K562 (cell line): ENCODE results near the gene SMIM29. TPM values are rescaled to one million over a fixed set of nuclear protein-coding genes. Genes with fewer than 3 reads are reported as not detected.

Experiments used
- CBX5 ChIP-seq: IDR thresholded peaks from 2 replicates; pipeline ENCODE4 v1.6.1; 2014; ENCODE audit warnings: low read depth, borderline replicate concordance
- GABPA ChIP-seq: fragments of 200-800 bp; sonication (Bioruptor generic); conservative IDR thresholded peaks from 2 replicates; pipeline ENCODE4 v1.6.1; 2016; ENCODE audit warnings: low read depth, missing genetic modification characterization, missing compliant biosample characterization
- KDM2B ChIP-seq: fragments of 250-450 bp; sonication (Bioruptor Pico); IDR thresholded peaks from 2 replicates; pipeline ENCODE4 v1.8.0; 2021; ENCODE audit warnings: mild to moderate bottlenecking, moderate library complexity
- MYC ChIP-seq, 2 experiments: fragments of 250-450 bp in 1 of 2; sonication (Bioruptor Pico) in 1 of 2; IDR thresholded peaks; 2 replicates each; pipeline versions ENCODE4 v1.5.1 to v1.6.1; 2012 to 2021; ENCODE audit warnings: low read depth in 2 of 2, borderline replicate concordance in 1 of 2, improper control_type of control experiment in 1 of 2, low read length in 1 of 2, mild to moderate bottlenecking in 1 of 2, moderate library complexity in 1 of 2
- SAFB2 ChIP-seq: fragments of 200-400 bp; formaldehyde crosslinking; IDR thresholded peaks from 2 replicates; pipeline ENCODE4 v1.6.1; 2018; ENCODE audit warnings: borderline replicate concordance, low read length, low read depth, moderate library complexity; ENCODE audit not compliant: severe bottlenecking
- STAT6 ChIP-seq: sonication (generic); formaldehyde crosslinking; IDR thresholded peaks from 2 replicates; pipeline ENCODE4 v1.8.1; 2023; ENCODE audit warnings: mild to moderate bottlenecking, missing genetic modification reagents
- ZBTB9 ChIP-seq: fragments of 450-650 bp; formaldehyde crosslinking; IDR thresholded peaks from 2 replicates; pipeline ENCODE4 v1.4.0; 2020; ENCODE audit warnings: mild to moderate bottlenecking, moderate library complexity
- ZNF75A ChIP-seq: fragments of 450-650 bp; formaldehyde crosslinking; IDR thresholded peaks from 2 replicates; pipeline ENCODE4 v1.4.0; 2020; ENCODE audit warnings: mild to moderate bottlenecking
- polyA plus RNA-seq, 8 experiments: library from polyadenylated mRNA; depleted of rRNA in 4 of 8; stranded (reverse) in 5 of 8; unstranded in 3 of 8; fragments of >200 nt; fragmentation: Nextera tagmentation in 2 of 8; fragmentation: Illumina TruSeq in 1 of 8; extraction: Ambion mirVana in 2 of 8; extraction: Trizol in 1 of 8; gene quantifications; 2 replicates each; pipeline versions ENCODE4 v1.2.1 to v1.2.3, GENCODE V29; 2011 to 2014; ENCODE audit warnings: inconsistent platforms in 1 of 8, missing spikeins in 1 of 8
- total RNA-seq, 7 experiments: library from RNA; depleted of rRNA in 6 of 7; stranded (reverse); fragments of >200 nt in 6 of 7; fragmentation: Illumina TruSeq in 2 of 7; extraction: Trizol in 2 of 7; gene quantifications; 2 replicates each; pipeline versions ENCODE4 v1.2.1 to v1.2.3, GENCODE V29; 2011 to 2021; ENCODE audit warnings: low replicate concordance in 1 of 7
- TF ChIP-seq, protein P1 (sequence below): fragments of 450-650 bp; IDR thresholded peaks from 2 replicates; pipeline ENCODE4 v1.6.1; 2016; ENCODE audit warnings: mild to moderate bottlenecking, moderate library complexity

Gene SMIM29
- total and polyA plus RNA-seq, 9 of the 15 experiments (the other 6 are each of a cell fraction or from before 2014, with no cell fraction given) = 6.5 to 36.7 (median 20.9) TPM

DNA sequence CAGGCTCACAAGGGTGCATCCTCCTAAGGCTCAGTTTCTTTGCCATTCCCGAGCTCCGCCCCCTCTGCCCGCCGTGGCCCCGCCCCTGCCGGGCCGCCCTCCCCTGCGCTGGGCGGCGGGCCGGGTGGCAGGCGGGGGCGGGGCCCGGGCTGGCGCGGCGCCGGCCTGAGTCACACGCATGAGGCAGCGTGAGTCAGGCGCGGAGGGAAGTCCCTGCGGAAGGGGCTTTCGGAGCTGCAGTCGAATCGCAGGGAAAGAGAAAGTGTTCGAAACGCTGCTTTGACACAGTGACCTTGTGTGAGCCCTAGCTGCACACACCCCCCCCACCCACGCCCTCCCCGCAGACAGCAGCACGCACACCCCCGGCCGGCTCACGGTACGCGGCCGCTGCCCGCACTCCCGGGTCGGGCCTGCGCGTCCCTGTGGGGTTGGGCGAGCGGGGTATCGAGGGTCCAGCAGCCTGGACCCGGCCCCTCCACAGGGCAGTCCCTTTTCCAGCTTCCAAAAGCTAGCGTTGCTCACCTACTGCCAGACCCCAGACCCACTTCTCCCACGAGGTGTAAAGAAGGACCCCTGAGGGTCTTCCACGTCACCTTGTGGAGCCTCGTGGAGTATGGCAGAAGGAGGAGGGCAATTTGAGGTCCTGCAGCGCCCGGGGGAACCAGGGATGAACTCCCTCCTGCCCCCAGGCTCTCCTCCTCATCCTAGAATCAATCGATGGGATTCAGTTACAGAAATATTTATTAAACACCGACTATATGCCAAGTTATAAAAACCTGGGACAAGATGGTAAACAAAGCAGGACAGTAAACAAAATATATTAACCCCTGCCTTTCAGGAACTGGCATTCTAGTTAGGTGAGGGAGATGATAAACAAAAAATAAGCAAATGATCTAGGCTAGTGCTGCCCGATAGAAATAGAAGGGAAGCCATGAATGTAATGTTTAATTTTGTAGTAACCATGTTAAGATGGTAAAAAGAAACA is 24.6 kb downstream of the SMIM29 start (continued):
- no peak; the same call in 1 of the 2 replicates for TF ChIP-seq ZBTB9 (CRISPR knock-in tag)
- TF ChIP-seq, protein P1, sequence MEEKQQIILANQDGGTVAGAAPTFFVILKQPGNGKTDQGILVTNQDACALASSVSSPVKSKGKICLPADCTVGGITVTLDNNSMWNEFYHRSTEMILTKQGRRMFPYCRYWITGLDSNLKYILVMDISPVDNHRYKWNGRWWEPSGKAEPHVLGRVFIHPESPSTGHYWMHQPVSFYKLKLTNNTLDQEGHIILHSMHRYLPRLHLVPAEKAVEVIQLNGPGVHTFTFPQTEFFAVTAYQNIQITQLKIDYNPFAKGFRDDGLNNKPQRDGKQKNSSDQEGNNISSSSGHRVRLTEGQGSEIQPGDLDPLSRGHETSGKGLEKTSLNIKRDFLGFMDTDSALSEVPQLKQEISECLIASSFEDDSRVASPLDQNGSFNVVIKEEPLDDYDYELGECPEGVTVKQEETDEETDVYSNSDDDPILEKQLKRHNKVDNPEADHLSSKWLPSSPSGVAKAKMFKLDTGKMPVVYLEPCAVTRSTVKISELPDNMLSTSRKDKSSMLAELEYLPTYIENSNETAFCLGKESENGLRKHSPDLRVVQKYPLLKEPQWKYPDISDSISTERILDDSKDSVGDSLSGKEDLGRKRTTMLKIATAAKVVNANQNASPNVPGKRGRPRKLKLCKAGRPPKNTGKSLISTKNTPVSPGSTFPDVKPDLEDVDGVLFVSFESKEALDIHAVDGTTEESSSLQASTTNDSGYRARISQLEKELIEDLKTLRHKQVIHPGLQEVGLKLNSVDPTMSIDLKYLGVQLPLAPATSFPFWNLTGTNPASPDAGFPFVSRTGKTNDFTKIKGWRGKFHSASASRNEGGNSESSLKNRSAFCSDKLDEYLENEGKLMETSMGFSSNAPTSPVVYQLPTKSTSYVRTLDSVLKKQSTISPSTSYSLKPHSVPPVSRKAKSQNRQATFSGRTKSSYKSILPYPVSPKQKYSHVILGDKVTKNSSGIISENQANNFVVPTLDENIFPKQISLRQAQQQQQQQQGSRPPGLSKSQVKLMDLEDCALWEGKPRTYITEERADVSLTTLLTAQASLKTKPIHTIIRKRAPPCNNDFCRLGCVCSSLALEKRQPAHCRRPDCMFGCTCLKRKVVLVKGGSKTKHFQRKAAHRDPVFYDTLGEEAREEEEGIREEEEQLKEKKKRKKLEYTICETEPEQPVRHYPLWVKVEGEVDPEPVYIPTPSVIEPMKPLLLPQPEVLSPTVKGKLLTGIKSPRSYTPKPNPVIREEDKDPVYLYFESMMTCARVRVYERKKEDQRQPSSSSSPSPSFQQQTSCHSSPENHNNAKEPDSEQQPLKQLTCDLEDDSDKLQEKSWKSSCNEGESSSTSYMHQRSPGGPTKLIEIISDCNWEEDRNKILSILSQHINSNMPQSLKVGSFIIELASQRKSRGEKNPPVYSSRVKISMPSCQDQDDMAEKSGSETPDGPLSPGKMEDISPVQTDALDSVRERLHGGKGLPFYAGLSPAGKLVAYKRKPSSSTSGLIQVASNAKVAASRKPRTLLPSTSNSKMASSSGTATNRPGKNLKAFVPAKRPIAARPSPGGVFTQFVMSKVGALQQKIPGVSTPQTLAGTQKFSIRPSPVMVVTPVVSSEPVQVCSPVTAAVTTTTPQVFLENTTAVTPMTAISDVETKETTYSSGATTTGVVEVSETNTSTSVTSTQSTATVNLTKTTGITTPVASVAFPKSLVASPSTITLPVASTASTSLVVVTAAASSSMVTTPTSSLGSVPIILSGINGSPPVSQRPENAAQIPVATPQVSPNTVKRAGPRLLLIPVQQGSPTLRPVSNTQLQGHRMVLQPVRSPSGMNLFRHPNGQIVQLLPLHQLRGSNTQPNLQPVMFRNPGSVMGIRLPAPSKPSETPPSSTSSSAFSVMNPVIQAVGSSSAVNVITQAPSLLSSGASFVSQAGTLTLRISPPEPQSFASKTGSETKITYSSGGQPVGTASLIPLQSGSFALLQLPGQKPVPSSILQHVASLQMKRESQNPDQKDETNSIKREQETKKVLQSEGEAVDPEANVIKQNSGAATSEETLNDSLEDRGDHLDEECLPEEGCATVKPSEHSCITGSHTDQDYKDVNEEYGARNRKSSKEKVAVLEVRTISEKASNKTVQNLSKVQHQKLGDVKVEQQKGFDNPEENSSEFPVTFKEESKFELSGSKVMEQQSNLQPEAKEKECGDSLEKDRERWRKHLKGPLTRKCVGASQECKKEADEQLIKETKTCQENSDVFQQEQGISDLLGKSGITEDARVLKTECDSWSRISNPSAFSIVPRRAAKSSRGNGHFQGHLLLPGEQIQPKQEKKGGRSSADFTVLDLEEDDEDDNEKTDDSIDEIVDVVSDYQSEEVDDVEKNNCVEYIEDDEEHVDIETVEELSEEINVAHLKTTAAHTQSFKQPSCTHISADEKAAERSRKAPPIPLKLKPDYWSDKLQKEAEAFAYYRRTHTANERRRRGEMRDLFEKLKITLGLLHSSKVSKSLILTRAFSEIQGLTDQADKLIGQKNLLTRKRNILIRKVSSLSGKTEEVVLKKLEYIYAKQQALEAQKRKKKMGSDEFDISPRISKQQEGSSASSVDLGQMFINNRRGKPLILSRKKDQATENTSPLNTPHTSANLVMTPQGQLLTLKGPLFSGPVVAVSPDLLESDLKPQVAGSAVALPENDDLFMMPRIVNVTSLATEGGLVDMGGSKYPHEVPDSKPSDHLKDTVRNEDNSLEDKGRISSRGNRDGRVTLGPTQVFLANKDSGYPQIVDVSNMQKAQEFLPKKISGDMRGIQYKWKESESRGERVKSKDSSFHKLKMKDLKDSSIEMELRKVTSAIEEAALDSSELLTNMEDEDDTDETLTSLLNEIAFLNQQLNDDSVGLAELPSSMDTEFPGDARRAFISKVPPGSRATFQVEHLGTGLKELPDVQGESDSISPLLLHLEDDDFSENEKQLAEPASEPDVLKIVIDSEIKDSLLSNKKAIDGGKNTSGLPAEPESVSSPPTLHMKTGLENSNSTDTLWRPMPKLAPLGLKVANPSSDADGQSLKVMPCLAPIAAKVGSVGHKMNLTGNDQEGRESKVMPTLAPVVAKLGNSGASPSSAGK = peak; percentile 82
- TF ChIP-seq SAFB2 = no peak
- no peak for TF ChIP-seq STAT6
- no peak; the same call in 1 of the 2 replicates for TF ChIP-seq GABPA (tag)
- TF ChIP-seq MYC (IDR thresholded peaks at IDR 0.05; ENCODE audit: low read depth, low read length) = peak; percentile 84
- TF ChIP-seq MYC (CRISPR knock-in tag; IDR thresholded peaks at IDR 0.05; ENCODE audit: borderline replicate concordance, low read depth) = peak; percentile 79; the same call in 1 of the 2 replicates
- TF ChIP-seq CBX5 = no peak
- TF ChIP-seq KDM2B (CRISPR knock-in tag) = peak; percentile 77
- no peak for TF ChIP-seq ZNF75A (CRISPR knock-in tag)
